GM19240 (cell line): ENCODE data around the gene ESRRG.
"Not testable (repeated sequence)": the region's sequence is repeated elsewhere in the genome, so short reads cannot be mapped to it uniquely, and the experiment has no call there.

Experiments
- DNase-seq: peaks from one replicate; pipeline ENCODE4 v3.0.0; 2011; ENCODE audit warnings: low spot score; ENCODE audit not compliant: insufficient read length

The ESRRG gene

DNA sequence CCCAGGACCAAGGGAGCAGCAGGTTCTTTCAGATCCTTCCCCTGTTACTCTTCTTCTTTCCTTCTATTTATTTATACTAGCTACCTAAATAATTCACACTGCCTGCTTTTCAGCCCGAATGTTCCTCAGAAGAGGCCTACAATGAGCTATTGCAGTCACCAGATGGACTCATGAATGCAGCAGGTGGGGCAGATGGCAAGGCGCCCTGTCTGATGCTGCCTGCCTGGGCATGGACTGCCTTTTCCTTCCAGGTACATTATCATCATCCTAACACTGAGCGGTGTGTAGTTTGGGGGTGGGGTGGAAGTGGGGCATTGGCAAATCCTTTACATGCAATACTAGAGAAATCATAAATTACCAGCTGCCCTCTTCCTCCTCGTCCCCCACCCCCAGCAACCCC is 17.6 kb downstream of the ESRRG start:
- no peak for DNase-seq

DNA sequence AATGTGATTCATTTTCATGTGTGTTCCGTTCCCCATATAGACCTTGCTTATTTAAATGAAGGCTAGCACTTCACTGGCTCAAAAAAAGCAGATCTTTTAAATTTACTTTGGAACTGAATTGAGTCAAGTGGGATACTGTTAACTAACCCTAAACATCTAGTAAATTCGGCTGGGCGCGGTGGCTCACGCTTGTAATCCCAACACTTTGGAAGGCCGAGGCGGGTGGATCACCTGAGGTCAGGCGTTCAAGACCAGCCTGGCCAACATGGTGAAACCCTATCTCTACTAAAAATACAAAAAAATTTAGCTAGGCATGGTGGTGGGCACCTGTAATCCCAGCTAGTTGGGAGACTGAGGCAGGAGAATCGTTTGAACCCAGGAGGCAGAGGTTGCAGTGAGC is 19.2 kb downstream of the ESRRG start:
- not testable (repeated sequence) for DNase-seq

GRCh38 chr1:216702170-216702569 is 21.1 kb downstream of the ESRRG start:
- no peak for DNase-seq

DNA sequence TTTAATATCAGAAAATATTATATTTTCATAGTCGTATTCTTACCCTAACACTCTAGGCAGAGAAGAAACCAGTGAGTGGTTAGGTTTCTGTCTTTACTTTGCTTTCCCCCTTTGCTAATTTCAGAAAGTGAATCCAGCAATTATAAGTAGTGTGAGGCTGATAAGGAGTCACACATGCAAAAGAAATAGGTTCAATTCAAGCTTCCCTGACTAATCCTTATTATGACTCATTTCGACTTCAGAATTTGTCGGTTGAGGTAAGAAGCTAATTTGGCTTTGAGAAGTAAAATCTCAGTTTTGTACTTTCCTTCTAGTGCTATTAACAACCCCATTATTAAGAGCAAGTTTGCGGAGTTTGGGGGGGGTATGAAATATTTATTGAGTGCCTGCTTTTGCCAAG is 22.4 kb downstream of the ESRRG start:
- no peak for DNase-seq

- DNase-seq = no peak
These were observed 31.5 kb downstream of the ESRRG start for GRCh38 chr1:216691710-216692109.

DNA sequence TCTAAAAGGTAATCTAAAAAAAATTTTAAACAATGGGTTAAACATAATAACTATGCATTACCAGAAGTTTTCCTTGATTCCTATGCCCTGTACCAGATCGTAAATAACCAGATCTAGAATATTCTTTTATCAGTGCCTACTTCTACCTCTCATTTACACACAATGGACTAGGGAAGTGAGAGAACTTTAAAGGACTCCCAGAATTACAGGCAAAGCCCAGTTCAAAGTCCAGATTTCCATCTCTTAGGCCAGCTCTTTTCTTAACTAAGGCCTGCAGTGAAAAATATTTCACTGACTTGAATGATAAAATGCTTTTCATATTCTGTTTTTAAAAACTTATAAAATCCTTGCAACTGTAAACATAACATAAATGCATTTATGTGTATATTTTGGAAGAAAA is 32.6 kb downstream of the ESRRG start:
- DNase-seq = no peak

GRCh38 chr1:216688127-216688657 is 35.0 kb downstream of the ESRRG start:
- DNase-seq = no peak

GRCh38 chr1:216686860-216687766 is 36.1 kb downstream of the ESRRG start:
- no peak for DNase-seq

- DNase-seq = no peak
These were observed 40.5 kb downstream of the ESRRG start for GRCh38 chr1:216682752-216683151.

GRCh38 chr1:216679108-216679507 is 44.1 kb downstream of the ESRRG start:
- DNase-seq = no peak

DNA sequence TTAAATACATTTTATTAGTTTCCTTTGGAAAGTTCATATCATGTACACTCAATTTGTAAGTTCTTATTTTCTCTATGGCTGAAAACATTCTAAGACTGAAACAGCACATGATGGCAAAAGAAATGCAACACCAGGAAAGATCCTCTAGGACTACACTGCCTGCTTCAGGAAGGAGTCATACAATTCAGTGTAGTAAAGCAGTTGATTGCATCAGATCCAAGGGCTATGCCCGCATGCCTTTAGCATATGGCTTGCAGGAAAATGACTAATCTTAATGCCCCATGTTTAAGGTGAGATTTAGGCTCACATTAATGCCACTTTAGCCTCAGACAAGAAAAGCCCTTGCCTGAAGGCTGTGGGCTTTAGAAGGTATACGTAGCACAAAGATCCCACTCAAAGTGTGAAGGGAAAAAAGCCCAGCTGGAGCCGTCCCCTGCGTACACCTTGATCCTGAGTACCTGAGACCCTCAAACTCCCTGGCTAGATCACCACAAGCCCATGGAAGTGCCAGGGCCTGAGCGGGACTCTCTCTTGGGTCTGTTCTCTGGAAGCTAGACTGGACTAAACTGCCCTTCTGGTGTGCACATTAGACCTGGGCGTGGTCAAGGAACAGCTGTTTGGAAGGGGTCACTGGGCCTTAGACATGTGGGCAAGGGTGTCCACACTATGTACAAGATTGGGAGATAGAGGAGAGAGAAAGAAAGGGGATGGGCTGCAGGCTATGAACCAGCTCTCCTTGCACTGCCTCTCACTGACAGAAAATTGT is 52.9 kb downstream of the ESRRG start:
- no peak for DNase-seq

GRCh38 chr1:216666441-216666840 is 56.8 kb downstream of the ESRRG start:
- DNase-seq = no peak

DNA sequence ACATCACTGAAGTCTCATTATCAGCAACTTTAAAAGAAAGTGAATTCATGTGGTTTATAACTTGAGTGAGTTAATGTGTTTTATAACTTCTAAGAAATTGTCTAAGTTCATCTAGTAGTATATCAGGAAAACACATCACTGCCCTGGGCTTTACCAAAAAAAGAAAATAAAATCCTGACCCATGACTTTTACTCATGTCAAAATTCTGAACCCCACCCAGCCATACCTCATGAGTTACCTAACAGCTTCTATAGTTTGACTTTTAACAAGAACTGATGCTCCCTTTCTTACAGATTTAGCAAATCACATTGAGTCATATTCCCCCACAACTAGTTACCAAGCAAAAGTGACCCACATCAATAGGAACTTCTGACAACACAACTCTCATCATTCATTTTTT is 57.4 kb downstream of the ESRRG start:
- DNase-seq = no peak

- DNase-seq = no peak
These were observed 57.8 kb downstream of the ESRRG start for GRCh38 chr1:216665406-216665805.

DNA sequence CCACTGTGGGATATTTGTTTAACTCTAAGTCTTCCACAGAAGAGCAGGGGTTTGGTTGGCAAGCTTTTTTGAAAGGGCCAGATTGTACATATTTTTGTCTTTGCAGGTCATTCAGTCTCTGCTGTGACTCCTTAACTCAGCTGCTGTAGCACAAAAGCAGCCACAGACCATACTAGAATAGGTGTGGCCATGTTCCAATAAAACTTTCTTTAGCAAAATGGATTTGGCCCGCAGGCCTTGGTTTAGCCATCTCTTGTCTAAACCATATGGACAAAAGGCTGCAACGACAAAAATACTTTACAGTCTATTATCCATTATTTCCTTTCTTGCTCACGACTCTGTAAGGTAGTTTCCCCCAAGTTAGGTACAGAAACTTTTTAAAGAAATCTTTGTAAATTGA is 60.5 kb downstream of the ESRRG start:
- no peak for DNase-seq

DNA sequence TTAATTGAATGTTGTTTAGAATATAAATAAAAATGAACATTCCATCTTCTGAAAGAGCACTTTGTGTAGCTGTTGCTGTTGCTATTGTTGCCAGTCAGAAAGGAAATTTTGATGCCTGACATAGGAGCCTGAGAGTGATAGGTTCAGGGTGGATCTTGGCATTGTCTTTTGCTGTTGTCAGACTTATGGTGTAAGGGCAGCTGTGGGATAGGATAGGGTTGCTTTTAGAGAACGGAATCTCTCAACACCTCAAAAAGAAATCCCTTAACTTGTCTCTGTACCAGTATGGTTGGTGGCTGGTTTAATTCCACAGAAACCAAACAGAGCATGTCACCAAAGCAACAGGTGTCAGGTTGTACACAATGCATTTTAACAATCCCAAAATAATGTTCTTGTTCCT is 62.7 kb downstream of the ESRRG start:
- no peak for DNase-seq

- DNase-seq = no peak
These were observed 70.2 kb downstream of the ESRRG start for GRCh38 chr1:216653001-216653400.

GRCh38 chr1:216651826-216652418 is 71.3 kb downstream of the ESRRG start:
- no peak for DNase-seq

GRCh38 chr1:216643176-216643575 is 80.1 kb downstream of the ESRRG start:
- DNase-seq = no peak

DNA sequence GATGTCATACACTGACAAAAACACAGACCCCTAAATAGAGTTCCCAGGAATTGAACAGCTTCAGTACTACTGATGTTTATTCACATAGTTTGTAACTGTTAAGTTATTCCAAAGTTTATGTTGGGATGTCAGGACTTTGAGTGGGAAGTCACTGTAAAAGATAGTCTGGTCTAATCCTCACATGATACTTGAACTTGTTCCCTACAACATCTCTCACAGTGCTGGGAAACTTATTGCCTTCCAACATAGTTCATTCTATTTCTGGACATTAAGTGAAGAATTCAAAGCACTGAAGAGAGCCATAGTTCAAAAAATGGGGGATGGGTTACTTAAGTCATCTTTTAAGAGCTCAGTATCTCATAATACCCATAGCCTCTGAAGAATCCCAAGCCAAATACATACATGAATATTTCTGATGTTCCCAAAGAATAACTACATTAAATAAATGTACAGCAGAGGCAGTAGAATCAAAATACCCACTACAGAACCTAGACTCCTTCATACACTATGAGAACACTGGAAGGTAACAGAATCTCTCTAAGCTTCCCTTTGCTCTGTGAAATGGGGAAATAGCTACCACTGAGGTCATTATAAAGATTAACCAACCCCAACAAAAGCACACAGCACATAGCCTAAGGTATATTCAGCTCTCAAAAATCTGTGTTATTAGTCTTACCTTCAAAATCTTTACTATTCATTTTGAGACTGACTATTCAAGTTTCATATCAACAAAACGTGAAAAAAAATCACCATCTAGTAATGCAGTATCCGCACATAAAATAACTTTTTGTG is 81.4 kb downstream of the ESRRG start:
- no peak for DNase-seq

DNA sequence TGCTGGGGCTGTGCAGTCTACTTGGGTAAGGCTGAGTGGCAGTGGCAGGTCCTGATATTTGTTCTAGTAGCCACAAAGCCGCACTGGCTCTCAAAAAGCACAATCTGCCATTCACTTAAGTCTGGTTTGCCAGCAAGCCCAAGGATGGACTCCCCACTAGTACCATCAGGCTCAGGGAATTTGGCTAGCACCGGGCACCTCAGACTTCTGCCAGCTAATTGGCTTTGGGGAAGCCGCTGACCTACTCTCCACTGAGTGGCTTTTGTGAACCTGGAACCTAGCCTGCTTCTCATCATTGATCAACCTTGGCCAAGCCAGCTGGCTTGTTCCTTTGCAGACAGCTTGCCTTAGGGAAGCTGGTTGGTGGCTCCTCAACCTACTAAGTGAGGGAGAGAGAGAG is 83.1 kb downstream of the ESRRG start:
- no peak for DNase-seq
